GM21381 (cell line): ENCODE measurements around the gene ARL4C.

Experiments
- ATAC-seq: cut with Tn5 transposase; IDR thresholded peaks from one replicate; pipeline ENCODE4 v1.9.1; 2021; ENCODE audit warnings: mild to moderate bottlenecking, moderate library complexity; ENCODE audit not compliant: unreplicated experiment

Gene ARL4C

DNA sequence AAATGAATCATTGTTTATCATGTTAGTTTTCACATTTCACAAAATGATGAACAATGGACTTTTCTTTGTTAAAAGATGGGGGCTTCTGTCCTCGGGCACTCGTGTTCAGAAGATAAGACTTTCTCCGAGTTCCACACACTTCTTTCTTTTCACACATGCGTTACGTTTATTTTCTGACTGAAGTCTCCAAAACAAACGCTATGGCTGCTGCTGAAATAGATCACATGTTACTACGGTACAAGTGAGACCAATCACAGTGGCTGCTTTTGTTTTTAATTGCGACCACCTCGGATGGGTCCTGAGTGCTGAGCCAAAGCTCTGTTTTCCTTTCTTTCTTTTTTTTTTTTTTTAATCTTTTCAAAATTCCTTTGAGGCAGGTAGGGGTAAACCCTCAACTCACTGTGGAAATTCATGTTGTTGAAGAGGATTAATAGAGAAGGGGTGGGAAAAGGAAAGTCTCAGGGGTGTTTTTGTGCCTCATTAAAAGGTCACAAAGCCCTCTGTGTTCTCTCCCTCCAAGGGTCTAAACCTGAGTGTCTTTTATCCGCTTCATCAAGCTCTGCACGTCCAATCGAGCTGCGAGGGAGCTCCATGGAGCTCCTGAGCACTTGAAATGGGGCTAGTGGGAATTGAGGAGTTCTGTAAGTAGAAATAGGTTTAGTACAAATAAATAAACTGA lies 48.2 kb downstream of the ARL4C start:
- no peak for ATAC-seq

DNA sequence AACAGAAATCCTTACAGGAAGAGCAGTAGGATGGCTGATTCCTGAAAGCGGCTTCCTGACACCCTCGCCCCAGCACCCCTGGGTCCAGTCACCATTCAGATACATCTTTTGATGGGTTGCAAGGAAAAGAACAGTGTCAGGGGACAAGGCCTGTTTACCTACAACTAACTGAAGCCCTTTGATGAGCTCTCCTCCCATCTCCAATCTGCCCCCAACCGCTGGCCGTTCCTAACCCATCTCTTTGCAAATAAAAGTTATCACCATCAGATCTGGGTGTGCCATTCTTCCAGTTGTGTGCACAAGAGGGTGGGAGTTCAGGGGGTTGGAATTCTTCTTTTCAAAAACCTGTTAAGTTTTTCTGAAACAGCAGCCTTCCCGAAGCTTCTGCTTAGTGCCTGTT lies 48.9 kb downstream of the ARL4C start:
- ATAC-seq: no peak

DNA sequence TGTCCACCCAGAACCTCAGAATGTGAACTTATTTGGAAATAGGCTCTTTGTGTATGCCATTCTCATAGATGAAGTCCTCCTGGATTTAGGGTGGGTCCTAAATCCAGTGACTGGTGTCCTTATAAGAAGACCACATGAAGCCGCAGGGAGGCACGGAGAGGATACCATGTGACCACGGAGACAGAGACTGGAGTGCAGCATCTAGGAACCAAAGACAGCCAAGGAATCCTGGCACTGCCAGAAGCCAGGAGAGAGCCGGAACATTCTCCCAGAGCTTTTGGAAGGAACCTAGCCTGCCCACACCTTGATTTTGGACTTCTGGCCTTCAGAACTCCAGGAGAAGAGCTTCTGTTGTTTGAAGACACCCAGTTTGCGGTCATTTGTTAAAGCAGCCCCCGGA lies 49.7 kb downstream of the ARL4C start:
- no peak for ATAC-seq

DNA sequence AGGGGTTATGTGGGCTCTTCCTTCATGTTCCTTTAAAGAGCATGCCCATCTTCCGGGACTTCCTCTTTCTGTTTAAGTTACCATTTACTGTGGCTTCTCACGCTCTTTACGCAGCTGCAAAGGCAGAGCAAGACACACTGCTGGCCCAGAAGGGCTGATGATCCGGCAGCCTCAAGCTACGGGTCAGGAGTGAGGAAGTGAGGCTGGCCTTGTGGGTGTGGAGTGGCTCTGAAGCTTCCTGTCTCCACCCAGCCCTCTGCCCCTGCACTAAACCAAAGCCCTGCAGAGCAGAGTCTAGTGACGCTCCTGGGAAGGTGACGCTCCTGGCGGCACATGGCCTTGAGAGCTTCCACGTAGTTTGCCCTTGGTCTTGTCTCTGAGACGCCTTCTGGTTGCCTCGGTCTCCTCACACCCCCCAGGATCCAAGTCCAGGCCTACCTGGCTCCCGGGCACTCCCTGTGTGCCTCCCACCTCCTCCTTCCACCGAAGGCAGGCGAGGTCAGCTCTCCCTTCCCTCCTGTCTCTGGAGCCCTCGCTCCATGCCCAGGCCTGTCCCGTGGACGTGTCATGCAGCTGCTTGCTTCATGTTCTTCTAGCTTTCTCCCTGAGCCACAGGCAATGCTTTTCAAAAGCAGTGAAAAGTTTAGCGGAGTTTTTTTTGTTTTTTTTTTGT lies 50.3 kb downstream of the ARL4C start:
- ATAC-seq: peak; percentile 94

DNA sequence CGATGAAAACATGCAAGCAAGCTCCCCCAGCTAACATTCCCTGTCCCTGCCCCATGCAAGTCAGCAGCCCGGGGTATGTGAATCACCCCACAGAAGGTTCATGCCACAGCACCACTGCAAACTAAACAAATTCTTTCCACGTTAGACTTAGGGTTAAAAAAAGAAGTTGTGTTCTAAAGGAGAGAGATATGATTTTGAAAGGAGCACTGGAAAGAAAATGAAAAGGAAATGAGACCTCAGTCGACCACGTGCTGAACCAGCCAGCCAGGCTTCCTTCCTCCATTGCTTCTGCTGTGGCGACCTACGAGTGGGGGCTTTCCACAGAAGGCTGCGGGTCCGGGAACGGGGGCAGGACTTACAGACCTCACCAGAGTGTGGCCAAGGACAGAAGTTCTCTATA lies 52.0 kb downstream of the ARL4C start:
- no peak for ATAC-seq

DNA sequence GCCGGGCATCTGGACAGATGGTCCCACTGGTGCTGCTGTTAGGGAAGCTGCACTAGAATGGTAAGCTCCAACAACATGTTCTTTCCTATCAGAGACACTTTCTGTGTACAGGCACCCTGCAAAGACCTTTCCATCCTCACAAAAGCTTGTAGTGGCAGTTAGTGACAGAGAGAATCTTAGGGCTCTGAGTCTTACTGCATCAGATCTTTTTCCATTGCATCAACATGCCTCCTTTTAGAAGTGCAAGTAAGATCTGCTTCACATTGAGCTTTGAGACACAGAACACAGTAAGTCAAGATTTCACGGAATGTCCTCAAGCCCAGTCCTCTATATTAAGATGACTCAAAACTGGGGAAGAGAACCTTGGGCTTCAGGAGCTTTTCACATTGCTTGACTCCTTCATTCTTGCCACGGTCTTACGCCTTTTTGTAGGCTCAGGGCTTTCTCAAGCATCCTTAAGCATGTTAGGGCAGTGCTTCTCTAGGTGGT lies 52.6 kb downstream of the ARL4C start:
- no peak for ATAC-seq
